HEK293 (cell line): ENCODE results near the gene PSAP.

Source experiments
- GFI1B ChIP-seq: fragments of 450-650 bp; formaldehyde crosslinking; IDR thresholded peaks from 2 replicates; pipeline ENCODE4 v1.5.1; 2016; ENCODE audit warnings: missing biosample characterization, missing genetic modification characterization
- GLI4 ChIP-seq: fragments of 450-650 bp; formaldehyde crosslinking; IDR thresholded peaks from 2 replicates; pipeline ENCODE4 v1.5.1; 2016; ENCODE audit warnings: missing biosample characterization, missing genetic modification characterization
- GLIS2 ChIP-seq: fragments of 450-650 bp; formaldehyde crosslinking; IDR thresholded peaks from 2 replicates; pipeline ENCODE4 v1.5.1; 2016; ENCODE audit warnings: missing biosample characterization, missing genetic modification characterization
- KLF1 ChIP-seq: fragments of 450-650 bp; formaldehyde crosslinking; IDR thresholded peaks from 2 replicates; pipeline ENCODE4 v1.5.1; 2016; ENCODE audit warnings: missing biosample characterization, missing genetic modification characterization
- KLF9 ChIP-seq: fragments of 450-650 bp; formaldehyde crosslinking; IDR thresholded peaks from 2 replicates; pipeline ENCODE4 v1.5.1; 2016; ENCODE audit warnings: missing biosample characterization, missing genetic modification characterization, low read depth
- OSR2 ChIP-seq: fragments of 450-650 bp; formaldehyde crosslinking; IDR thresholded peaks from 2 replicates; pipeline ENCODE4 v1.5.1; 2016; ENCODE audit warnings: missing biosample characterization, missing genetic modification characterization
- TRIM28 ChIP-seq: IDR thresholded peaks from 2 replicates; pipeline ENCODE4 v1.6.1; 2011; ENCODE audit warnings: low read length, control low read depth, borderline replicate concordance
- ZBTB17 ChIP-seq: fragments of 450-650 bp; formaldehyde crosslinking; IDR thresholded peaks from 2 replicates; pipeline ENCODE4 v1.5.1; 2016; ENCODE audit warnings: missing biosample characterization, missing genetic modification characterization
- ZBTB20 ChIP-seq: fragments of 450-650 bp; formaldehyde crosslinking; IDR thresholded peaks from 2 replicates; pipeline ENCODE4 v1.5.1; 2016; ENCODE audit warnings: missing biosample characterization, missing genetic modification characterization
- ZEB2 ChIP-seq: fragments of 450-650 bp; formaldehyde crosslinking; IDR thresholded peaks from 2 replicates; pipeline ENCODE4 v1.5.1; 2016; ENCODE audit warnings: missing biosample characterization, missing genetic modification characterization
- ZFP3 ChIP-seq: fragments of 450-650 bp; formaldehyde crosslinking; IDR thresholded peaks from 2 replicates; pipeline ENCODE4 v1.5.1; 2016; ENCODE audit warnings: low read depth, missing biosample characterization, missing genetic modification characterization
- ZFP37 ChIP-seq: fragments of 450-650 bp; formaldehyde crosslinking; IDR thresholded peaks from 2 replicates; pipeline ENCODE4 v1.5.1; 2016; ENCODE audit warnings: missing biosample characterization, missing genetic modification characterization
- ZIC2 ChIP-seq: fragments of 450-650 bp; formaldehyde crosslinking; IDR thresholded peaks from 2 replicates; pipeline ENCODE4 v1.5.1; 2016; ENCODE audit warnings: missing biosample characterization, missing genetic modification characterization
- ZNF10 ChIP-seq: fragments of 450-650 bp; formaldehyde crosslinking; IDR thresholded peaks from 2 replicates; pipeline ENCODE4 v1.5.1; 2017; ENCODE audit warnings: missing biosample characterization, missing genetic modification characterization
- ZNF157 ChIP-seq: fragments of 450-650 bp; formaldehyde crosslinking; IDR thresholded peaks from 2 replicates; pipeline ENCODE4 v1.5.1; 2016; ENCODE audit warnings: missing biosample characterization, missing genetic modification characterization
- ZNF184 ChIP-seq: fragments of 450-650 bp; IDR thresholded peaks from 2 replicates; pipeline ENCODE4 v1.5.1; 2018; ENCODE audit warnings: missing biosample characterization, mild to moderate bottlenecking, missing genetic modification characterization
- ZNF2 ChIP-seq: fragments of 450-650 bp; formaldehyde crosslinking; IDR thresholded peaks from 2 replicates; pipeline ENCODE4 v1.5.1; 2016; ENCODE audit warnings: missing biosample characterization, missing genetic modification characterization
- ZNF221 ChIP-seq: fragments of 450-650 bp; formaldehyde crosslinking; IDR thresholded peaks from 2 replicates; pipeline ENCODE4 v1.5.1; 2017; ENCODE audit warnings: missing biosample characterization, missing genetic modification characterization, borderline replicate concordance
- ZNF366 ChIP-seq: fragments of 450-650 bp; formaldehyde crosslinking; conservative IDR thresholded peaks from 2 replicates; pipeline ENCODE4 v1.5.1; 2016; ENCODE audit warnings: missing biosample characterization, missing genetic modification characterization
- ZNF423 ChIP-seq: fragments of 450-650 bp; formaldehyde crosslinking; IDR thresholded peaks from 2 replicates; pipeline ENCODE4 v1.5.1; 2016; ENCODE audit warnings: missing biosample characterization, missing genetic modification characterization
- ZNF555 ChIP-seq: fragments of 450-650 bp; formaldehyde crosslinking; conservative IDR thresholded peaks from 2 replicates; pipeline ENCODE4 v1.5.1; 2017; ENCODE audit warnings: missing biosample characterization, mild to moderate bottlenecking, missing genetic modification characterization, inconsistent platforms
- ZNF596 ChIP-seq: fragments of 450-650 bp; IDR thresholded peaks from 2 replicates; pipeline ENCODE4 v1.5.0; 2018; ENCODE audit warnings: missing biosample characterization, mild to moderate bottlenecking, missing genetic modification characterization, moderate library complexity
- ZNF600 ChIP-seq: fragments of 450-650 bp; formaldehyde crosslinking; IDR thresholded peaks from 2 replicates; pipeline ENCODE4 v1.5.1; 2016; ENCODE audit warnings: missing biosample characterization, missing genetic modification characterization
- ZNF623 ChIP-seq: fragments of 450-650 bp; formaldehyde crosslinking; IDR thresholded peaks from 2 replicates; pipeline ENCODE4 v1.5.1; 2016; ENCODE audit warnings: missing biosample characterization, missing genetic modification characterization
- ZNF629 ChIP-seq: fragments of 450-650 bp; formaldehyde crosslinking; IDR thresholded peaks from 2 replicates; pipeline ENCODE4 v1.5.1; 2017; ENCODE audit warnings: missing biosample characterization, missing genetic modification characterization
- ZNF76 ChIP-seq: fragments of 450-650 bp; formaldehyde crosslinking; IDR thresholded peaks from 2 replicates; pipeline ENCODE4; 2016; ENCODE audit warnings: low read depth, missing biosample characterization, missing genetic modification characterization, borderline replicate concordance
- ZNF830 ChIP-seq: fragments of 450-650 bp; IDR thresholded peaks from 2 replicates; pipeline ENCODE4 v1.5.0; 2018; ENCODE audit warnings: missing biosample characterization, missing genetic modification characterization, low read depth, mild to moderate bottlenecking, moderate library complexity
- ZNF843 ChIP-seq: fragments of 450-650 bp; formaldehyde crosslinking; IDR thresholded peaks from 2 replicates; pipeline ENCODE4 v1.5.1; 2016; ENCODE audit warnings: missing biosample characterization, missing genetic modification characterization
- ZSCAN30 ChIP-seq: fragments of 450-650 bp; IDR thresholded peaks from 2 replicates; pipeline ENCODE4 v1.5.1; 2018; ENCODE audit warnings: missing biosample characterization, mild to moderate bottlenecking, missing genetic modification characterization, moderate library complexity
- TF ChIP-seq, protein P1 (sequence below): fragments of 450-650 bp; formaldehyde crosslinking; IDR thresholded peaks from 2 replicates; pipeline ENCODE4 v1.5.1; 2016; ENCODE audit warnings: missing biosample characterization, missing genetic modification characterization
- TF ChIP-seq, protein P2 (sequence below): fragments of 450-650 bp; formaldehyde crosslinking; IDR thresholded peaks from 2 replicates; pipeline ENCODE4 v1.5.1; 2017; ENCODE audit warnings: missing biosample characterization, missing genetic modification characterization
- TF ChIP-seq, protein P3 (sequence below): fragments of 450-650 bp; IDR thresholded peaks from 2 replicates; pipeline ENCODE4 v1.5.1; 2018; ENCODE audit warnings: missing biosample characterization, mild to moderate bottlenecking, missing genetic modification characterization
- TF ChIP-seq, protein P4 (sequence below): fragments of 450-650 bp; formaldehyde crosslinking; IDR thresholded peaks from 2 replicates; pipeline ENCODE4 v1.5.1; 2016; ENCODE audit warnings: missing biosample characterization, missing genetic modification characterization

Gene PSAP

DNA sequence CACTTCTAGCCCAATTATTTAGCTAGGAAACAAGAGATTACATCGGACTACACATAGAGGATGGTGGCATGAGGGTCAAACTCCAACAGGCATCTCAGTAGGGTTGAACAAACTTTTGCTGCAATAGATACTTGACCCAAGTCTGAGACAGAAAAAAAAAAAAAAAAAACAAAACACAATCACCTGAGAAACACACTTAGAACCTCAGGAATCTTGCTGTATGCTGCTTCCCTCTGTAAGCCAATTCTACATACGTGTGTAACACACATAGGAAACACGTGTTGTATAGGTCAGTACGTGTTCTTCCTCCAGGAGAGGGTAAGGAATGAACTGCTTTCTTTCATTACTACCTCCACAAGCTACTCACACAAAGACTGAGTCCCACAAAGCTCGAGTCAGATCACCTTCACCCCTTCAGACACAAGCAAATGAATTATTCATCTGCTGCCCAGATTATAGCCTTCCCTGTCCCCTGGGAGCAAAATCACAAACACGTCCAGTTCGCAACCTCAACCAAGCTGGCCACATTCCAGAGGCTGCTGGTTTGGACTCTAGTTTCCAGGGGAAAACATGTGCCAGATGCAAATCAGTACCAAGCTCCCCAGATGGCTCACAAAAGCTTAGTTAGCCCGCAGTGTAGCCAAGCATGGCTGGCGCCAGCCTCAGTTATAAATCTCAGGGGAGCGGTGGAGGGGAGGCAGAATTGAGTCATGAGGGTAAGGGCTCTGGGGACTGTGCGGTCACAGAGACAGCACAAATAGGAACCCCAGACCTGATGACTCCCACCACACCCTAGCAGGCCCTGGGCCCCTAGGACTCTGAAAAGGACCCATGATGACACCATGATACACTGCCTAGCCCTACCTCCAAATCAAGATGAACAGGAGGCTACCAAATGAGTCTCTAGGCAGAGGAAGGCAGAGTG, 15.1 kb downstream of the PSAP start (continued):
- TF ChIP-seq, protein P1, sequence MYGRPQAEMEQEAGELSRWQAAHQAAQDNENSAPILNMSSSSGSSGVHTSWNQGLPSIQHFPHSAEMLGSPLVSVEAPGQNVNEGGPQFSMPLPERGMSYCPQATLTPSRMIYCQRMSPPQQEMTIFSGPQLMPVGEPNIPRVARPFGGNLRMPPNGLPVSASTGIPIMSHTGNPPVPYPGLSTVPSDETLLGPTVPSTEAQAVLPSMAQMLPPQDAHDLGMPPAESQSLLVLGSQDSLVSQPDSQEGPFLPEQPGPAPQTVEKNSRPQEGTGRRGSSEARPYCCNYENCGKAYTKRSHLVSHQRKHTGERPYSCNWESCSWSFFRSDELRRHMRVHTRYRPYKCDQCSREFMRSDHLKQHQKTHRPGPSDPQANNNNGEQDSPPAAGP (tag by site-specific recombination): 0 out of 2 replicates have a peak, but pooled peaks have one; percentile 74
- TF ChIP-seq ZNF830 (tag by site-specific recombination): no peak
- TF ChIP-seq TRIM28: peak; percentile 72; the same call in 1 of the 2 replicates
- TF ChIP-seq ZIC2 (tag by site-specific recombination): peak; percentile 38; the same call in 1 of the 2 replicates
- peak; percentile 39; the same call in 1 of the 2 replicates for TF ChIP-seq KLF1 (tag by site-specific recombination)
- TF ChIP-seq ZFP3 (tag by site-specific recombination): no peak
- peak; percentile 57; the same call in 1 of the 2 replicates for TF ChIP-seq OSR2 (tag by site-specific recombination)
- peak; percentile 12; the same call in 1 of the 2 replicates for TF ChIP-seq ZSCAN30 (tag by site-specific recombination)
- TF ChIP-seq ZNF184: 0 out of 2 replicates have a peak, but pooled peaks have one; percentile 28
- peak; percentile 60 for TF ChIP-seq GLIS2 (tag by site-specific recombination)
- 0 out of 2 replicates have a peak, but pooled peaks have one; percentile 22 for TF ChIP-seq ZNF843 (tag by site-specific recombination)
- no peak for TF ChIP-seq ZNF221 (tag by site-specific recombination)
- TF ChIP-seq GLI4: no peak
- no peak for TF ChIP-seq ZFP37 (tag by site-specific recombination)
- TF ChIP-seq GFI1B (tag by site-specific recombination): peak; percentile 95
- no peak for TF ChIP-seq ZNF157 (tag by site-specific recombination)
- no peak for TF ChIP-seq ZNF596
- TF ChIP-seq ZNF76: no peak
- TF ChIP-seq ZNF629 (tag by site-specific recombination): peak; percentile 60
- peak; percentile 89 for TF ChIP-seq ZNF600 (tag by site-specific recombination)
- TF ChIP-seq ZNF10 (tag by site-specific recombination): 0 out of 2 replicates have a peak, but pooled peaks have one; percentile 39
- TF ChIP-seq, protein P2, sequence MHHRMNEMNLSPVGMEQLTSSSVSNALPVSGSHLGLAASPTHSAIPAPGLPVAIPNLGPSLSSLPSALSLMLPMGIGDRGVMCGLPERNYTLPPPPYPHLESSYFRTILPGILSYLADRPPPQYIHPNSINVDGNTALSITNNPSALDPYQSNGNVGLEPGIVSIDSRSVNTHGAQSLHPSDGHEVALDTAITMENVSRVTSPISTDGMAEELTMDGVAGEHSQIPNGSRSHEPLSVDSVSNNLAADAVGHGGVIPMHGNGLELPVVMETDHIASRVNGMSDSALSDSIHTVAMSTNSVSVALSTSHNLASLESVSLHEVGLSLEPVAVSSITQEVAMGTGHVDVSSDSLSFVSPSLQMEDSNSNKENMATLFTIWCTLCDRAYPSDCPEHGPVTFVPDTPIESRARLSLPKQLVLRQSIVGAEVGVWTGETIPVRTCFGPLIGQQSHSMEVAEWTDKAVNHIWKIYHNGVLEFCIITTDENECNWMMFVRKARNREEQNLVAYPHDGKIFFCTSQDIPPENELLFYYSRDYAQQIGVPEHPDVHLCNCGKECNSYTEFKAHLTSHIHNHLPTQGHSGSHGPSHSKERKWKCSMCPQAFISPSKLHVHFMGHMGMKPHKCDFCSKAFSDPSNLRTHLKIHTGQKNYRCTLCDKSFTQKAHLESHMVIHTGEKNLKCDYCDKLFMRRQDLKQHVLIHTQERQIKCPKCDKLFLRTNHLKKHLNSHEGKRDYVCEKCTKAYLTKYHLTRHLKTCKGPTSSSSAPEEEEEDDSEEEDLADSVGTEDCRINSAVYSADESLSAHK (tag by site-specific recombination): 0 out of 2 replicates have a peak, but pooled peaks have one; percentile 2
- TF ChIP-seq ZEB2 (tag by site-specific recombination): peak; percentile 74
- TF ChIP-seq ZNF2 (tag by site-specific recombination): peak; percentile 8; the same call in 1 of the 2 replicates
- peak; percentile 72 for TF ChIP-seq ZBTB17 (tag by site-specific recombination)
- peak; percentile 68 for TF ChIP-seq ZNF366 (tag by site-specific recombination)
- TF ChIP-seq KLF9 (tag by site-specific recombination): no peak
- peak; percentile 87; the same call in 1 of the 2 replicates for TF ChIP-seq ZNF423
- TF ChIP-seq ZNF555 (tag by site-specific recombination): no peak
- TF ChIP-seq, protein P3, sequence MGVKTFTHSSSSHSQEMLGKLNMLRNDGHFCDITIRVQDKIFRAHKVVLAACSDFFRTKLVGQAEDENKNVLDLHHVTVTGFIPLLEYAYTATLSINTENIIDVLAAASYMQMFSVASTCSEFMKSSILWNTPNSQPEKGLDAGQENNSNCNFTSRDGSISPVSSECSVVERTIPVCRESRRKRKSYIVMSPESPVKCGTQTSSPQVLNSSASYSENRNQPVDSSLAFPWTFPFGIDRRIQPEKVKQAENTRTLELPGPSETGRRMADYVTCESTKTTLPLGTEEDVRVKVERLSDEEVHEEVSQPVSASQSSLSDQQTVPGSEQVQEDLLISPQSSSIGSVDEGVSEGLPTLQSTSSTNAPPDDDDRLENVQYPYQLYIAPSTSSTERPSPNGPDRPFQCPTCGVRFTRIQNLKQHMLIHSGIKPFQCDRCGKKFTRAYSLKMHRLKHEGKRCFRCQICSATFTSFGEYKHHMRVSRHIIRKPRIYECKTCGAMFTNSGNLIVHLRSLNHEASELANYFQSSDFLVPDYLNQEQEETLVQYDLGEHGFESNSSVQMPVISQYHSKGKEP (tag by site-specific recombination): peak; percentile 18; the same call in 1 of the 2 replicates
- TF ChIP-seq ZBTB20 (tag by site-specific recombination): peak; percentile 28; the same call in 1 of the 2 replicates
- TF ChIP-seq, protein P4, sequence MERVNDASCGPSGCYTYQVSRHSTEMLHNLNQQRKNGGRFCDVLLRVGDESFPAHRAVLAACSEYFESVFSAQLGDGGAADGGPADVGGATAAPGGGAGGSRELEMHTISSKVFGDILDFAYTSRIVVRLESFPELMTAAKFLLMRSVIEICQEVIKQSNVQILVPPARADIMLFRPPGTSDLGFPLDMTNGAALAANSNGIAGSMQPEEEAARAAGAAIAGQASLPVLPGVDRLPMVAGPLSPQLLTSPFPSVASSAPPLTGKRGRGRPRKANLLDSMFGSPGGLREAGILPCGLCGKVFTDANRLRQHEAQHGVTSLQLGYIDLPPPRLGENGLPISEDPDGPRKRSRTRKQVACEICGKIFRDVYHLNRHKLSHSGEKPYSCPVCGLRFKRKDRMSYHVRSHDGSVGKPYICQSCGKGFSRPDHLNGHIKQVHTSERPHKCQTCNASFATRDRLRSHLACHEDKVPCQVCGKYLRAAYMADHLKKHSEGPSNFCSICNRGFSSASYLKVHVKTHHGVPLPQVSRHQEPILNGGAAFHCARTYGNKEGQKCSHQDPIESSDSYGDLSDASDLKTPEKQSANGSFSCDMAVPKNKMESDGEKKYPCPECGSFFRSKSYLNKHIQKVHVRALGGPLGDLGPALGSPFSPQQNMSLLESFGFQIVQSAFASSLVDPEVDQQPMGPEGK (tag by site-specific recombination): peak; percentile 66; the same call in 1 of the 2 replicates
- no peak for TF ChIP-seq ZNF623
